K562 (cell line): Measurements from ENCODE around the gene TMEM131. TPM values are rescaled to one million over a fixed set of nuclear protein-coding genes. Genes with fewer than 3 reads are reported as not detected.

Experiments used
- ATAC-seq: fragments of 200-7000 bp; cut with Tn5 transposase; 3 replicates; pipeline ENCODE4 v1.9.1; 2020; ENCODE audit warnings: moderate library complexity
- BruUV-seq: library from RNA; stranded (reverse); fragments of 400-500 nt; replicated peaks from 2 replicates; lab custom pipeline; 2021; lab: Mats Ljungman, UMichigan
- CTCF ChIA-PET: fragments of 300-600 bp; formaldehyde crosslinking; extraction: SDS; loops from one replicate; lab custom pipeline; 2021; ENCODE audit warnings: low intra/inter-chr PET ratio; lab: Yijun Ruan, JAX
- POLR2A ChIA-PET: fragments of 300-600, 350-650 bp; sonication (Branson Sonifier 250); formaldehyde crosslinking; extraction: SDS; loops from one replicate; lab custom pipeline; 2021; ENCODE audit warnings: antibody characterized with exemption, inconsistent platforms; lab: Yijun Ruan, JAX
- DNase-seq, 4 experiments: peaks; one replicate each; pipeline versions ENCODE4 v3.0.0 to v3.0.0-alpha.2; 2011 to 2018; ENCODE audit warnings: low spot score in 3 of 4, mixed read lengths in 3 of 4; ENCODE audit errors: extremely low read depth in 1 of 4
- FAIRE-seq: peaks from 2 replicates; lab custom pipeline; 2011; peaks lifted over from hg19 to GRCh38; lab: Jason Lieb, UNC
- H2AFZ ChIP-seq: 2 replicates; pipeline ENCODE4 v1.6.0; 2011; ENCODE audit warnings: low read depth, low read length, control low read depth, inconsistent platforms
- H3K27ac ChIP-seq: fragments of 200-600 bp; 3 replicates; pipeline ENCODE4 v1.8.0; 2011; ENCODE audit warnings: low read depth, mild to moderate bottlenecking, control low read depth, inconsistent platforms, low read length, moderate library complexity, mixed read lengths; ENCODE audit errors: extremely low read depth
- H3K27me3 ChIP-seq, 2 experiments: fragments of 300-600 bp in 1 of 2; 2 replicates in 1 of 2; 3 replicates in 1 of 2; pipeline versions ENCODE4 v1.6.0 to v1.8.0; 2011; ENCODE audit warnings: inconsistent platforms in 2 of 2, low read length in 2 of 2, mild to moderate bottlenecking in 1 of 2, mixed read lengths in 1 of 2, moderate library complexity in 1 of 2; ENCODE audit not compliant: control insufficient read depth in 2 of 2, insufficient read depth in 2 of 2
- H3K36me3 ChIP-seq: fragments of 300-600 bp; 3 replicates; pipeline ENCODE4 v1.8.0; 2011; ENCODE audit warnings: mild to moderate bottlenecking, low read length, inconsistent platforms; ENCODE audit not compliant: control insufficient read depth, insufficient read depth
- H3K4me1 ChIP-seq, 2 experiments: fragments of 200-600 bp in 1 of 2; replicated peaks in 1 of 2; 2 replicates in 1 of 2; 3 replicates in 1 of 2; pipeline versions ENCODE4 v1.5.1 to v1.8.0; 2011; ENCODE audit warnings: inconsistent platforms in 2 of 2, low read length in 2 of 2, mild to moderate bottlenecking in 1 of 2, mixed read lengths in 1 of 2, moderate library complexity in 1 of 2; ENCODE audit not compliant: control insufficient read depth in 2 of 2, insufficient read depth in 2 of 2
- H3K4me2 ChIP-seq: 2 replicates; pipeline ENCODE4 v1.6.1; 2011; ENCODE audit warnings: low read length, control low read depth, inconsistent platforms, mixed read lengths; ENCODE audit not compliant: insufficient read depth
- H3K4me3 ChIP-seq: fragments of 200-600 bp; sonication (generic), shearing (Covaris generic); 2 replicates; pipeline ENCODE4 v1.5.1; 2016; ENCODE audit warnings: control low read depth, inconsistent platforms
- H3K79me2 ChIP-seq: fragments of 200-600 bp; 3 replicates; pipeline ENCODE4 v1.8.0; 2011; ENCODE audit warnings: low read length, inconsistent platforms; ENCODE audit not compliant: control insufficient read depth, insufficient read depth
- H3K9ac ChIP-seq, 2 experiments: 2 replicates each; pipeline versions ENCODE4 v1.6.0 to v1.6.1; 2011; ENCODE audit warnings: low read depth in 2 of 2, low read length in 2 of 2, control low read depth in 1 of 2, inconsistent platforms in 1 of 2, mild to moderate bottlenecking in 1 of 2, mixed read lengths in 1 of 2; ENCODE audit not compliant: insufficient read depth in 1 of 2
- H3K9me1 ChIP-seq: one replicate; pipeline ENCODE4 v1.6.0; 2011; ENCODE audit warnings: inconsistent platforms, mild to moderate bottlenecking, low read length, moderate library complexity; ENCODE audit not compliant: control insufficient read depth, insufficient read depth
- H3K9me3 ChIP-seq: replicated peaks from 2 replicates; pipeline ENCODE4 v1.5.1; 2011; ENCODE audit warnings: low read depth, low read length, inconsistent platforms; ENCODE audit not compliant: control insufficient read depth, insufficient read depth
- H4K20me1 ChIP-seq: replicated peaks from 2 replicates; pipeline ENCODE4 v1.6.1; 2011; ENCODE audit warnings: low read length, inconsistent platforms, mixed read lengths; ENCODE audit not compliant: control insufficient read depth, insufficient read depth
- PHB2 ChIP-seq: fragments of 450-650 bp; IDR thresholded peaks from 2 replicates; pipeline ENCODE4 v1.6.1; 2017; ENCODE audit warnings: low read depth
- PYGO2 ChIP-seq: fragments of 450-650 bp; IDR thresholded peaks from 2 replicates; pipeline ENCODE4 v1.6.1; 2016; ENCODE audit warnings: mild to moderate bottlenecking, missing genetic modification characterization, moderate library complexity, missing compliant biosample characterization
- RAD21 ChIP-seq, 2 experiments: fragments of 250-450 bp in 1 of 2; fragments of 450-650 bp in 1 of 2; sonication (Bioruptor Pico) in 1 of 2; formaldehyde crosslinking in 1 of 2; IDR thresholded peaks in 1 of 2; conservative IDR thresholded peaks in 1 of 2; 2 replicates each; pipeline versions ENCODE4 v1.4.0 to v1.8.0; 2020 to 2022; ENCODE audit warnings: mild to moderate bottlenecking in 2 of 2, moderate library complexity in 1 of 2
- WGBS: fragments of 100-300 bp; shearing (Covaris generic); methylation state at CpG from one replicate; pipeline ENCODE4 v1.1.6; 2016; ENCODE audit warnings: low coverage, mixed read lengths; ENCODE audit not compliant: insufficient coverage; ENCODE audit errors: missing lambda C conversion rate; 5-methylcytosine and 5-hydroxymethylcytosine counted together
- in situ Hi-C: fragments of 300-500 bp; cut with MboI; formaldehyde crosslinking; loops from 4 replicates; pipeline ENCODE4 v1.15.0; 2018; ENCODE audit warnings: inconsistent platforms, mixed read lengths
- intact Hi-C: fragments of 100-400 bp; cut with micrococcal nuclease; formaldehyde crosslinking; loops from 2 replicates; pipeline ENCODE4 v1.14.2; 2022
- polyA plus RNA-seq, 8 experiments: library from polyadenylated mRNA; depleted of rRNA in 4 of 8; stranded (reverse) in 5 of 8; unstranded in 3 of 8; fragments of >200 nt; fragmentation: Nextera tagmentation in 2 of 8; fragmentation: Illumina TruSeq in 1 of 8; extraction: Ambion mirVana in 2 of 8; extraction: Trizol in 1 of 8; gene quantifications; 2 replicates each; pipeline versions ENCODE4 v1.2.1 to v1.2.3, GENCODE V29; 2011 to 2014; ENCODE audit warnings: inconsistent platforms in 1 of 8, missing spikeins in 1 of 8
- total RNA-seq, 7 experiments: library from RNA; depleted of rRNA in 6 of 7; stranded (reverse); fragments of >200 nt in 6 of 7; fragmentation: Illumina TruSeq in 2 of 7; extraction: Trizol in 2 of 7; gene quantifications; 2 replicates each; pipeline versions ENCODE4 v1.2.1 to v1.2.3, GENCODE V29; 2011 to 2021; ENCODE audit warnings: low replicate concordance in 1 of 7
- TF ChIP-seq, protein P1 (sequence below), 3 experiments: IDR thresholded peaks in 2 of 3; conservative IDR thresholded peaks in 1 of 3; 2 replicates each; pipeline ENCODE4 v1.5.1; 2011 to 2012; ENCODE audit warnings: low read length in 3 of 3, mild to moderate bottlenecking in 3 of 3, control low read depth in 2 of 3, improper control_type of control experiment in 1 of 3, inconsistent platforms in 1 of 3, low read depth in 1 of 3, mixed read lengths in 1 of 3, moderate library complexity in 1 of 3; ENCODE audit not compliant: insufficient read depth in 2 of 3

The TMEM131 gene
- total and polyA plus RNA-seq, 9 of the 15 experiments (the other 6 are each of a cell fraction or from before 2014, with no cell fraction given), result 2.5 to 21.1 (median 12.4) TPM

DNA sequence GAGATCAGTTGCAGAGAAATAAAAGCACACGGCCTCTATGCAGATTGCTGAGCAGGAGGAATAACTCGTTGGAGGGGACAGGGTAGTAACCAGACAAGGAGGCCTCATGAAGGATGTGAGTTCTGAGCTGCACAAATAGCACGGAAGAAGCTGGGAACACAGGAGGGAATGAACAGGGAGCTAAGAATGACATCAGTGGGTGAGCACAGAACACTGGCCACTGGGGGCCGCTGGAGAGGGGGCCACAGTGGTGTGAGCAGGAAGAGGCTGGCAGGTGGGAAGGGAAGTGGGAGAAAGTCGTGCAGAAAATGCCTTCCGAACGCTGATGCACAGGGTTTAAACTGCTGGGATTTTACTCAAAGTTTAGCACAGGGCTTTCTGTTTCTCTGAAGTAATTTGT is 221.3 kb downstream of the TMEM131 start:
- Histone ChIP-seq H4K20me1 (no peaks in the 10 kb centered on the region), H3K79me2 (no peaks in the 10 kb centered on the region), H3K9ac (no peak overlapping the region), H3K9me1 (no peaks in the 10 kb centered on the region), H3K4me3 (no peak overlapping the region), H3K36me3 (peaks cover 34% of the 10 kb centered on the region; the same call in 1 of the 3 replicates), H3K27ac (no peak overlapping the region), H3K4me2 (no peak overlapping the region), H3K4me1 (peaks cover 0 to 3% of the 10 kb centered on the region in 2 experiments; a peak in 2 of 5 replicates), H2AFZ (no peak overlapping the region), H3K9me3 (no peaks in the 10 kb centered on the region), H3K27me3 (no peaks in the 10 kb centered on the region)
- WGBS, result 64% methylated on average over 7 of the region's 7 CpGs
- in situ Hi-C loops (no loop called here), intact Hi-C loops (no loop called here)
- TF ChIP-seq RAD21 (CRISPR knock-in tag; conservative IDR thresholded peaks at IDR 0.05 in 1 of 2, IDR thresholded peaks at IDR 0.05 in 1 of 2) (peak in 1 of 2 experiments; percentile 21; a peak in 1 of 4 replicates), PYGO2 (no peak), PHB2 (no peak)
- TF ChIP-seq, protein P1, sequence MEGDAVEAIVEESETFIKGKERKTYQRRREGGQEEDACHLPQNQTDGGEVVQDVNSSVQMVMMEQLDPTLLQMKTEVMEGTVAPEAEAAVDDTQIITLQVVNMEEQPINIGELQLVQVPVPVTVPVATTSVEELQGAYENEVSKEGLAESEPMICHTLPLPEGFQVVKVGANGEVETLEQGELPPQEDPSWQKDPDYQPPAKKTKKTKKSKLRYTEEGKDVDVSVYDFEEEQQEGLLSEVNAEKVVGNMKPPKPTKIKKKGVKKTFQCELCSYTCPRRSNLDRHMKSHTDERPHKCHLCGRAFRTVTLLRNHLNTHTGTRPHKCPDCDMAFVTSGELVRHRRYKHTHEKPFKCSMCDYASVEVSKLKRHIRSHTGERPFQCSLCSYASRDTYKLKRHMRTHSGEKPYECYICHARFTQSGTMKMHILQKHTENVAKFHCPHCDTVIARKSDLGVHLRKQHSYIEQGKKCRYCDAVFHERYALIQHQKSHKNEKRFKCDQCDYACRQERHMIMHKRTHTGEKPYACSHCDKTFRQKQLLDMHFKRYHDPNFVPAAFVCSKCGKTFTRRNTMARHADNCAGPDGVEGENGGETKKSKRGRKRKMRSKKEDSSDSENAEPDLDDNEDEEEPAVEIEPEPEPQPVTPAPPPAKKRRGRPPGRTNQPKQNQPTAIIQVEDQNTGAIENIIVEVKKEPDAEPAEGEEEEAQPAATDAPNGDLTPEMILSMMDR (IDR thresholded peaks at IDR 0.05 in 2 of 3, conservative IDR thresholded peaks at IDR 0.05 in 1 of 3; ENCODE audit: insufficient read depth in 2 of 3, low read depth in 1 of 3, low read length in 3 of 3), result peak; percentile 30 to 44 (median 34); a peak in 3 of 6 replicates
- FAIRE-seq (no peak), DNase-seq (peak in 2 of 4 experiments; percentile 20 to 26), ATAC-seq (peak; percentile 84)
- no TSS peak for BruUV-seq
- ChIA-PET POLR2A (interaction anchor here (0.8 to 0.9 kb wide), 3 partner anchors 10 to 22 kb away, joined by 3 to 4 read pairs (median 4); no protein-coding TSS in a partner anchor), CTCF (no interaction called here)
